Activated CD8-positive, alpha-beta memory T cell treated with anti-CD3 and anti-CD28 coated beads for 36 hours (primary cell): ENCODE measurements around the gene IFNA13. TPM values are rescaled to one million over a fixed set of nuclear protein-coding genes. Genes with fewer than 3 reads are reported as not detected.
"Not testable (repeated sequence)": the region's sequence is repeated elsewhere in the genome, so short reads cannot be mapped to it uniquely, and the experiment has no call there.

Experiments used
- CTCF ChIA-PET: fragments of 350-600 bp; sonication (Branson Sonifier 250); formaldehyde crosslinking; loops from one replicate; lab custom pipeline; 2021; ENCODE audit warnings: antibody characterized with exemption; lab: Charles Lee
- POLR2A ChIA-PET: fragments of 350-600 bp; sonication (Branson Sonifier 250); formaldehyde crosslinking; loops from one replicate; lab custom pipeline; 2021; ENCODE audit warnings: antibody characterized with exemption; lab: Charles Lee
- total RNA-seq, 2 experiments: library from RNA; stranded (reverse); gene quantifications; one replicate each; pipeline ENCODE4 v1.2.3, GENCODE V29; 2021

The IFNA13 gene
- total RNA-seq, 2 experiments from 2014 or later, result not detected

- CTCF ChIA-PET, POLR2A ChIA-PET: not testable (repeated sequence)
Observed at GRCh38 chr9:21367169-21367568, 688 bp downstream of the IFNA13 start.

DNA sequence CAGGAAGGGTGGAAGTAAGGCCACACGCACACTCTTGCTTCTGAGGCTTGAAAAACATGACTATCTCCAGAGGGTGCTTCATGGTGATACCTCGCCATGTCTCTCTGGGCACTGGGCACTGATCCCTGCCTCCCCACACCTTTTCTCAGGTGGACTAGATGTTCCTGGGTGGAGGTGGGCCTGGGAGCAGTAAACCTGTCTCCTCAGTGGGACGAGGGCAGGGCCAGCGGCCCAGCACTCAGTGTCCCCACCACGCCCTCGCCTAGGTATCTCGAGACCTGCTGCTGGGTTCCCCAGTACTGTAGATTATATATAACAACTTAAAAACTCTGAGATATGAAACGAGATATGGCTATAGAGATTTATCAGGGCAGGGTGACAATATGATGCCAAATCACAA, 5.6 kb downstream of the IFNA13 start:
- POLR2A ChIA-PET, result no interaction called here
- CTCF ChIA-PET, result no interaction called here

- CTCF ChIA-PET, result no interaction called here
- POLR2A ChIA-PET, result interaction anchor here (0.6 kb wide), 1 partner anchor 722 kb away, joined by 3 read pairs; no protein-coding TSS in a partner anchor
Observed at GRCh38 chr9:21357479-21358460, 10.1 kb downstream of the IFNA13 start.

- CTCF ChIA-PET, result interaction anchor here (2.1 kb wide), 1 partner anchor 45 kb away, joined by 8 read pairs; no protein-coding TSS in a partner anchor
- POLR2A ChIA-PET, result no interaction called here
Observed at GRCh38 chr9:21350787-21351186, 17.1 kb downstream of the IFNA13 start, which contains the start of gene IFNA6. Gene IFNA6 (minus strand): TSS chr9:21350887. CDS start chr9:21350887, 0 bp downstream.

GRCh38 chr9:21348430-21348970, 19.4 kb downstream of the IFNA13 start:
- CTCF ChIA-PET, result no interaction called here
- POLR2A ChIA-PET, result no interaction called here

DNA sequence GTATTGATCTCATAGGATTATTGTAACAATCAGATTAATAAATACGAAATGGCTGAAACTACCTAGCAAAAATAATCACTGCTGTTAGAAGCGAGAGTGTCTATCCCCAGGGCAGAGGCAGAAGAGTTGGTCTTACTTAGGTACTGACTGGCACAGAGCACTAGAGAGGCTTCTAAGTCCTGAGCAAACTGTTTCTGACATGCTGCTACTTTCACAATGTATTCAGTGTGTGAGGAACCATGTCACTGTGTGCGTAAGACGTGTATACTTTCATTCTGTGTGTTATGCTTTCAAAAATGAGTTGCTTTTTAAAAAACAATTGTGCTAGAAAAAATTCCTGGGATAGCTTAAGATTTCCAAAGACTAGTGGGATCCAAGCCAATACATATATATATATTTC, 27.1 kb downstream of the IFNA13 start:
- ChIA-PET POLR2A (no interaction called here), CTCF (no interaction called here)

DNA sequence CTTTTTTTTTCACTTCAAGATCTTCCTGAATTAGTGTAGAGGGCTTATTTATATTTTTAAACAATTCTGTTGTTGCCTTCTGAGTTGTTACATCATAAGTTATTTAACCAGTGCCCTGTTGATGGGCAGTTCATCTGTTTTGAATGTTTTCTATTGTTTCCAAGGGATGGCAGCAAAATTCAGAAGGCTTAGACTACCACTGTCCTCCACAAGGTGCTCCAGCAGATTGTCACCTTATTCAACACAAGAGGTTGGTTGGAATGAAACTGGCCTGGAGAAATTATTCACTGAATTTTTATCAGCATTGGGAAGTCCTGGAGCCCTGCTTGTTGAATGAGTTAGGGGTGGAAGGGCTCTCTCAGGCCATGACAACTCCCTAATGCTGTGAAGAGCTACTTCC, 31.4 kb downstream of the IFNA13 start:
- ChIA-PET POLR2A (no interaction called here), CTCF (no interaction called here)

DNA sequence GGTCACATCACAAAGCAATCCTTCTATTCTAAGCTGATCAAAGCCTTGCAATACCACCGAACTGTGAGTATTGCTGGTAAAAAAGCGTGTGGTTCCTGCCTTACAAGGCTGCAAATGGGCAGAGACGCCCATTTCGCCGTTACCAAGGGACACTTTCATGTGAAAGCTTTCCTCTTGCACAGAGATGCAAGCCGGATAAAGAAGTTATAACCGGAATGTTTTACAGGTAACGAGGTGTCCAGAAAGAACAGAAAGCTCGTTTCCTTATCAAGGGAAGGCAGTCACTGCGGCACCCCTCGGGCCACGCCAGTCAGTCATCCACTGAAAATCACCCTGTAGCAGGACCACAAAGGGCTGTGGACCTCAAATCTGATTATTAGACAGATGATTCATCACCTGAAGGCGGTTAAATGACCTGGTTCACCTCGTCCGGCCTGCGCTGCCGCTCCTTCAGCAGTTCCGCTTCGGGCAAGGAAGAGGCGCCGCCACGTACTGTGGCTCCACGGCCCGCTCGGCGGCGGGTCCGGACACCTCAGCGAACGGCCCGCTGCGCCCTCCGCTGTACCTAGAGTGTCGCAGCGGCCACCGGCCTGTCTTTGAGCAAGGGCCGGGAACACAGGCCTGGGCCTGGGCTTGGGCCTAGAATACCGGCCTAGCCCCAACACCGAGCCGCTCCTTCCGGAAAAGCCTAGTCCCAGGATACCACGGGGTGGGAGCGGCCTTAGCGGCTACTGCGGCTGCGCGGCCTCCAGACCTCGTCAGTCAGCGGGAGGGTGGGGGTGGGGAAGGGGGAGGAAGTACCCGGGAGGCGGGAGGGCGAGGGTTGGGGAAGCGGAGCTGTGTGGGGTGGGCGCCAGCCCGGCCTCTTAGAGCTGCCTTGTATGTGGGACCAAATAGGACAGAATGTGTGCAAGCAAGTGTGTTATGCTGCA, 32.9 kb downstream of the IFNA13 start, which contains the start of gene KLHL9:
KLHL9 (minus strand) TSS at position 704 of the 932 bp plus-strand sequence; CDS start at position 159, 545 bp downstream.
- ChIA-PET CTCF (interaction anchor here (0.9 to 3.2 kb wide), 4 partner anchors 9 to 131 kb away, joined by 3 to 19 read pairs (median 4); no protein-coding TSS in a partner anchor), POLR2A (interaction anchor here (1.0 kb wide), 1 partner anchor 745 kb away, joined by 3 read pairs; no protein-coding TSS in a partner anchor)

GRCh38 chr9:21333226-21333625, 34.6 kb downstream of the IFNA13 start:
- ChIA-PET POLR2A (no interaction called here), CTCF (interaction anchor here (1.1 to 3.2 kb wide), 4 partner anchors 11 to 133 kb away, joined by 3 to 19 read pairs (median 4); no protein-coding TSS in a partner anchor)

- CTCF ChIA-PET, result interaction anchor here (1.2 kb wide), 1 partner anchor 64 kb away, joined by 3 read pairs; no protein-coding TSS in a partner anchor
- POLR2A ChIA-PET, result no interaction called here
Observed at GRCh38 chr9:21331676-21332402, 36.0 kb downstream of the IFNA13 start.

DNA sequence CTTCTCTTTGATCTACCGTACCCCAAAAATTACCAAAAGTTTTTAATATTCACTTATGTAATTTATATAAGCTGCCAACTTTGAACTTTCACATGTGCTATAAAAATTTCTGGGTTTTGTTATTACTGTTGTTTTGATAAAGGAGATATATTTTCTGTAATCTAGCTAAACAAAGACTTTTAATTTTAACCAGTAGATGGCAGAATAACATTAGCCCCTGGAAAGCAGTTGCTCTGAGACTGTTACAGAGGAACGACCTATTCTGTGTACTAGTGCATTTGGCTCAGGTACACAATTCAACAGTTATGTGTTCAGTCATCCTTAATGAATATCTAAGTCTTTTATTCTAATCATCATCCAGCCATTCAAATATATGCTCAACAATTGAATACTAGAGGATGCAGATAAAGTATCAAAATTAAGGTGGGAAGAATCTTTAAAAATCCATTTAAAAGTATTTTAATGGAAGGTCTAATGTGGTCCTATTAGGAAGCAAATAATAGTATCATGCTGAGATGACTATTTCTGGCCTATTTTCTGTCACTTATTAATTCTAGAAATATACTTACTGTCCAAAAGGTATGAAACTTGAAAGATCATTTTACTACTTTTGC, 41.2 kb downstream of the IFNA13 start:
- ChIA-PET CTCF (interaction anchor here (0.8 to 1.4 kb wide), 8 partner anchors 8 to 461 kb away, joined by 3 to 14 read pairs (median 4); partner anchors contain the start of gene KLHL9), POLR2A (no interaction called here)

DNA sequence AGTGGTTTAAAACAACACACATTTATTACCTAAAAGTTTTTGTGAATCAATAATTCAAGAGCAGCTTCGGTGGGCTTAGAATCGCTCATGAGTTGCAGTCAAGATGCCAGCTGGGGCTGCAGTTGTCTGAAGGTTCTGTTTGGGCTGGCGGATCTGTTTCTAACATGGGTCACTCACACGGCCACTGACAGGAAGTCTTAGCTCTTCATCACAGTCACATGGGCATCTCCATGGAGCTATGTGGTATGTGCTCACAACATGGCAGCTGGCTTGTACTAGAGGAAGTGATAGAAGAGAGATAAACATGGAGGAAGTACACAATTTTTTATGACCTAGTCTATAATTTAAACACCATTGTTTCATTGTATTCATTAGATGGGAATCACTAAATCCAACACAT, 43.8 kb downstream of the IFNA13 start:
- CTCF ChIA-PET, result interaction anchor here (1.8 kb wide), 1 partner anchor 72 kb away, joined by 5 read pairs; no protein-coding TSS in a partner anchor
- POLR2A ChIA-PET, result no interaction called here

DNA sequence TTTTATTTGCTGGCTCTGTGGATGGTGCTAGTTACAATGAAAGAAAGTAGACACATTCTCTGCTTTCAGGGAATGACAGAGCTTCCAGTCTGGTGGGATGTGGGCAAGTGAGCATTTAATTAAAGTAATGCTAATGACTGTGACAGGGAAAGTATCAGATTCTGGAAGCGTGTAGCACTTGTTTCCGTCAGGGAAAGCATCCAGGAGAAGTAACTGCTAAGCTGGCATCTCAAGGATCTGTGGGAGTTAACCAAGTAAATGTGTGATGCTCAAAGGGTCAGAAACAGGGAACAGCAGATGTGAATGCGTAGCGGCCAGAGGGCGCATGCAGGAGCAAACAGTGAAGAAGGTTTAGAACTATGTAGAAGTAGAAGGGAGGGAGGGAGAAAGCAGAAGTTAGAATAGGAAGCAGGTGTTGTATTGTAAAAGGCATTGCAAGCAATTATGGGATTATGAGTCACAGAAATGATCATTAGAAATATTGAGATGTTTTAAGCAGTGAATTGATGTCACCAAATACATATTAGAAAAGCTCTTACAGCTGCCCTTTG, 44.9 kb downstream of the IFNA13 start:
- POLR2A ChIA-PET, result no interaction called here
- CTCF ChIA-PET, result interaction anchor here (1.8 kb wide), 1 partner anchor 73 kb away, joined by 5 read pairs; no protein-coding TSS in a partner anchor

DNA sequence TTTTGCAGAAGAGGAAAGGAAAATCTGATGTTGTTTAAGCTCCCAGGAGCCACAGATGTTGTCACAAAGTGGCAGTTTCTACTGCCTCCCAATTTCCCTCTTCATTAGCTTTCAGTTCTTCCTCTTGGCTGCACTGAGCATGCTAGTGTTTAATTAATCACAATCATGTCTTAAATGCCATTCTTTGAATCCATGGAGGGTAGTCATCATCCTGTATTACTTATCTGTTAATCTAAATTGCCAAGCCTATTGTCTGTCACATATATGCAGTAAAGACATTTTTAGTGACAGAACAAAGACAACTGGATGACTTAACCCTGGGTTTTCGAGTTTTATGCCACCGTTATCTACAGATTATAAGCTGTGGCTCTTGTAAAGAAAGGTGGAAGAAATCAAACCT, 47.4 kb downstream of the IFNA13 start:
- ChIA-PET CTCF (interaction anchor here (0.8 to 2.4 kb wide), 3 partner anchors 75 to 134 kb away, joined by 3 to 9 read pairs (median 3); no protein-coding TSS in a partner anchor), POLR2A (no interaction called here)

DNA sequence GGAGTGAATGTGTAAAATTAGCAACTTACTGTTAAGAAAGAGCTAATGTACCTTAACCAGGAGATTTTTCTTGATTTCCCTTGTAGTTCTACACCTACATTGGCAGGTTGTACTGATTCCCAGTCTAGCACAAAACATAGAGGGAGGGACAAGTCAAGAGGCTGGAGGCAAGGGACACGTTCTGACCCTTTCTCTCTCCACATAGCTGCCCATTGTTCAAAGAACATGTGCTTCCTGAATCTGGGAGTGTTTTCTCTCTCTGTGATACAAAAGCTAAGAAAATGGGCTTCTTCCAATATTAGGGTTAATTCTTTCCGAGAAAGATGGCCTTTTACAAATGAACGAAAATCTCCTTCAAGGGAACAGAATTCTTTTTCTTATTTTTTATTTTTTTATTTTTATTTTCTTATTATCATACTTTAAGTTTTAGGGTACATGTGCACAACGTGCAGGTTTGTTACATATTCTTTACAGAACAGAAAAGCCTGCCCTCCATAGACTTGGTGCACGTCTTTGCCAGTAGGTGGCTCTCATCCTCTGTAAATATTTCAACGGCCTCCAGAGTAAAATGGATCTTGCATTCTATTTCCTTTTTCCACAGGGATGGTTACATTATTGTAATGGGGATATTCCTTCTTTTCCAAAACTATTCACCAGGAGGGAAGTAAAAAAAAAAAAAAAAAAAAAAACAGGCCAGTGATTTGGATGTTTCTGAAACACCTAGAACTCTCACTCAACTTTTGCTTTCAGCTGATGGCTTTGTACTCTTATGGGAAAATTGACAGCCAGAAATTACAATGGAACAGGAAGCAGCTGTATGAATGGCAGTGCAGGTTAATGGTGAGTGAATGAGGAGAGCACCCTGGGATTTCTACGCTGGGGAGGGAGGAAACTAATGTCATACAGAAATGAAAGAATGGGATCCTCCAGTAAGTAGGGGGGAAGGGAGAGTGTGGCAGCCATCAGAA, 49.6 kb downstream of the IFNA13 start:
- ChIA-PET POLR2A (no interaction called here), CTCF (interaction anchor here (0.6 to 2.2 kb wide), 12 partner anchors 34 to 1034 kb away, joined by 3 to 12 read pairs (median 3); no protein-coding TSS in a partner anchor)
